Thyroid gland (tissue), 4 donors: ENCODE measurements around the gene MANF. TPM values are rescaled to one million over a fixed set of nuclear protein-coding genes. Genes with fewer than 3 reads are reported as not detected.

Source experiments
- DNase-seq, 2 donors: peaks; one replicate each; pipeline ENCODE4 v3.0.0-alpha.2; 2019
- H3K27ac ChIP-seq, 3 donors: fragments of 200-600 bp; sonication (generic); 1 replicate in 2 of 3; 2 replicates in 1 of 3; pipeline ENCODE4 v1.5.1; 2016 to 2019; ENCODE audit warnings: mild to moderate bottlenecking in 1 of 3, moderate library complexity in 1 of 3
- H3K27me3 ChIP-seq: fragments of 200-600 bp; sonication (generic); one replicate; pipeline ENCODE4 v1.5.1; 2019
- H3K36me3 ChIP-seq, 2 donors: fragments of 200-600 bp; sonication (generic); one replicate each; pipeline ENCODE4 v1.5.1; 2016 to 2019
- H3K4me1 ChIP-seq, 2 donors: fragments of 200-600 bp; sonication (generic); one replicate each; pipeline ENCODE4 v1.5.1; 2017 to 2019
- H3K4me3 ChIP-seq, 3 donors: fragments of 200-600 bp; sonication (generic); replicated peaks in 1 of 3; 1 replicate in 2 of 3; 2 replicates in 1 of 3; pipeline ENCODE4 v1.5.1; 2016; ENCODE audit warnings: mild to moderate bottlenecking in 1 of 3
- H3K9me3 ChIP-seq: fragments of 200-600 bp; sonication (generic); one replicate; pipeline ENCODE4 v1.5.1; 2017
- POLR2A ChIP-seq, 2 donors: fragments of 450-650 bp; IDR thresholded peaks; one replicate each; pipeline ENCODE4 v1.6.1; 2017; ENCODE audit warnings: antibody characterized with exemption in 2 of 2, mild to moderate bottlenecking in 2 of 2, moderate library complexity in 1 of 2
- WGBS, 2 donors: methylation state at CpG; one replicate each; pipeline ENCODE4 v1.1.5; 2017; 5-methylcytosine and 5-hydroxymethylcytosine counted together
- intact Hi-C: fragments of 100-400 bp; cut with DNase I; formaldehyde crosslinking; loops from one replicate; pipeline ENCODE4 v1.15.1; 2023
- total RNA-seq, 4 donors: library from RNA; depleted of rRNA; stranded (reverse); fragments of >200 nt; gene quantifications; one replicate each; pipeline ENCODE4 v1.2.3, GENCODE V29; 2016
- TF ChIP-seq, protein P1 (sequence below), 6 experiments: fragments of 200-600 bp in 3 of 6; fragments of 450-650 bp in 3 of 6; sonication (generic) in 3 of 6; IDR thresholded peaks; one replicate each; pipeline ENCODE4 v1.5.1; 2016 to 2019; ENCODE audit warnings: antibody characterized with exemption in 6 of 6, mild to moderate bottlenecking in 2 of 6, inconsistent platforms in 1 of 6, moderate library complexity in 1 of 6

The MANF gene
- total RNA-seq, 4 donors from 2014 or later = 79.7 to 312 (median 189) TPM

DNA sequence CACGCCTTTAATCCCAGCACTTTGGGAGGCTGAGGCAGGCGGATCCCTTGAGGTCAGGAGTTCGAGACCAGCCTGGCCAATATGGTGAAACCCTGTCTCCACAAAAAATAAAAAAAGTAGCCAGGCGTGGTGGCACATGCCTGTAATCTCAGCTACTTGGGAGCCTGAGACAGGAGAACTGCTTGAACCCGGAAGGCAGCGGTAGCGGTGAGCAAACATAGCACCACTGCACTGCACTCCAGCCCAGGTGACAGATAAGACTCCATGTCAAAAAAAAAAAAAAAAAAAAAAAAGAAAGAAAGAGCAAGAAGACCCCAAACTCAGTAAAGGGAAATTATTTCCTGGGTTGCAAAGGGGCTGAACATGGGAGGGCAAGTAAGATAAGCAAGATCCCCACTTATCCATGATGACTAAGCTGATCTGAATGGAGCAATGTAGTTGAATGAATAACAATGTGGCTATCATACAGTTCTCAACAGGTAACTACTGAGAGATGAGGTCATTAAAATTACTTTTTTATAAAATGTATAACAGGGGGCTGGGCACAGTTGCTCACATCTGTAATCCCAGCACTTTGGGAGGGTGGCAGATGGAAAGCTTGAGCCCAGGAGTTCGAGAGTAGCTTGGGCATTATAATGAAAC, 52.0 kb downstream of the MANF start:
- no peak for TF ChIP-seq POLR2A (IDR thresholded peaks at IDR 0.05)
- TF ChIP-seq, protein P1, sequence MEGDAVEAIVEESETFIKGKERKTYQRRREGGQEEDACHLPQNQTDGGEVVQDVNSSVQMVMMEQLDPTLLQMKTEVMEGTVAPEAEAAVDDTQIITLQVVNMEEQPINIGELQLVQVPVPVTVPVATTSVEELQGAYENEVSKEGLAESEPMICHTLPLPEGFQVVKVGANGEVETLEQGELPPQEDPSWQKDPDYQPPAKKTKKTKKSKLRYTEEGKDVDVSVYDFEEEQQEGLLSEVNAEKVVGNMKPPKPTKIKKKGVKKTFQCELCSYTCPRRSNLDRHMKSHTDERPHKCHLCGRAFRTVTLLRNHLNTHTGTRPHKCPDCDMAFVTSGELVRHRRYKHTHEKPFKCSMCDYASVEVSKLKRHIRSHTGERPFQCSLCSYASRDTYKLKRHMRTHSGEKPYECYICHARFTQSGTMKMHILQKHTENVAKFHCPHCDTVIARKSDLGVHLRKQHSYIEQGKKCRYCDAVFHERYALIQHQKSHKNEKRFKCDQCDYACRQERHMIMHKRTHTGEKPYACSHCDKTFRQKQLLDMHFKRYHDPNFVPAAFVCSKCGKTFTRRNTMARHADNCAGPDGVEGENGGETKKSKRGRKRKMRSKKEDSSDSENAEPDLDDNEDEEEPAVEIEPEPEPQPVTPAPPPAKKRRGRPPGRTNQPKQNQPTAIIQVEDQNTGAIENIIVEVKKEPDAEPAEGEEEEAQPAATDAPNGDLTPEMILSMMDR (IDR thresholded peaks at IDR 0.05) = no peak
- Histone ChIP-seq H3K4me3 (no peak overlapping the region), H3K9me3 (no peaks in the 10 kb centered on the region), H3K27ac (no peak overlapping the region), H3K27me3 (no peaks in the 10 kb centered on the region), H3K4me1 (no peaks in the 10 kb centered on the region), H3K36me3 (peaks cover 19 to 22% of the 10 kb centered on the region in 2 donors)
- intact Hi-C loops = no loop called here
- WGBS, 2 donors = 92 to 98% methylated on average over 8 of the region's 8 CpGs
- DNase-seq = no peak

Other genes starting within 250 kb of the MANF start
- gene RBM15B, start 6.0 kb downstream of the MANF start, total RNA-seq = 10 to 100 TPM; 29.4 to 50.0 (median 38.9) TPM
- gene DCAF1, start 114.7 kb downstream of the MANF start, total RNA-seq = 10 to 100 TPM; 23.5 to 35.4 (median 30.1) TPM
- 10 to 100 TPM; 17.8 to 41.6 (median 22.6) TPM for gene RAD54L2, start 153.4 kb downstream of the MANF start, total RNA-seq